HEK293 (cell line): ENCODE data around the gene POM121L2.

ENCODE experiments used
- CTCF ChIA-PET: fragments of 350-600 bp; formaldehyde crosslinking; extraction: SDS; loops from one replicate; lab custom pipeline; 2021; ENCODE audit warnings: antibody characterized with exemption; lab: Yijun Ruan, JAX
- POLR2A ChIA-PET: fragments of 300-600 bp; formaldehyde crosslinking; extraction: SDS; loops from one replicate; lab custom pipeline; 2020; ENCODE audit warnings: antibody characterized with exemption, inconsistent platforms; lab: Yijun Ruan, JAX
- H3K27ac ChIP-seq: fragments of 200-500 bp; sonication (Bioruptor generic); 2 replicates; pipeline ENCODE4 v1.5.1; 2014; ENCODE audit warnings: low read depth, low read length, control low read depth, inconsistent platforms; ENCODE audit errors: extremely low read depth
- H3K36me3 ChIP-seq, 2 experiments: fragments of 200-500 bp in 1 of 2; sonication (Bioruptor generic) in 1 of 2; 1 replicate in 1 of 2; 2 replicates in 1 of 2; pipeline ENCODE4 v1.5.1; 2014 to 2017; ENCODE audit warnings: inconsistent platforms in 2 of 2, low read length in 2 of 2; ENCODE audit not compliant: control insufficient read depth in 2 of 2, insufficient read depth in 1 of 2
- H3K4me1 ChIP-seq: fragments of 200-500 bp; sonication (Bioruptor generic); 2 replicates; pipeline ENCODE4 v1.5.1; 2014; ENCODE audit warnings: mild to moderate bottlenecking, low read length, inconsistent platforms; ENCODE audit not compliant: control insufficient read depth, insufficient read depth
- H3K4me3 ChIP-seq: 2 replicates; pipeline ENCODE4 v1.5.1; 2011; ENCODE audit warnings: low read depth, mild to moderate bottlenecking, control low read depth, low read length, moderate library complexity
- H3K9me3 ChIP-seq: fragments of 200-500 bp; sonication (Bioruptor generic); 2 replicates; pipeline ENCODE4 v1.5.1; 2014; ENCODE audit warnings: low read depth, low read length, inconsistent platforms; ENCODE audit not compliant: control insufficient read depth, insufficient read depth
- HOXD13 ChIP-seq: sonication (generic); formaldehyde crosslinking; IDR thresholded peaks from 2 replicates; pipeline ENCODE4 v1.8.0; 2022; ENCODE audit warnings: missing genetic modification reagents, borderline replicate concordance
- IKZF3 ChIP-seq: fragments of 450-650 bp; IDR thresholded peaks from 2 replicates; pipeline ENCODE4 v1.5.0; 2018; ENCODE audit warnings: missing biosample characterization, mild to moderate bottlenecking, missing genetic modification characterization, moderate library complexity
- PATZ1 ChIP-seq: fragments of 450-650 bp; formaldehyde crosslinking; IDR thresholded peaks from 2 replicates; pipeline ENCODE4 v1.5.1; 2016; ENCODE audit warnings: missing biosample characterization, missing genetic modification characterization
- PRDM4 ChIP-seq: fragments of 450-650 bp; formaldehyde crosslinking; IDR thresholded peaks from 2 replicates; pipeline ENCODE4 v1.5.1; 2017; ENCODE audit warnings: missing biosample characterization, missing genetic modification characterization
- RBAK ChIP-seq: fragments of 450-650 bp; formaldehyde crosslinking; IDR thresholded peaks from 2 replicates; pipeline ENCODE4 v1.5.1; 2016; ENCODE audit warnings: missing biosample characterization, missing genetic modification characterization
- ZBTB1 ChIP-seq: fragments of 450-650 bp; formaldehyde crosslinking; IDR thresholded peaks from 2 replicates; pipeline ENCODE4 v1.5.1; 2016; ENCODE audit warnings: missing biosample characterization, missing genetic modification characterization
- ZBTB10 ChIP-seq: fragments of 450-650 bp; formaldehyde crosslinking; IDR thresholded peaks from 2 replicates; pipeline ENCODE4 v1.5.1; 2016; ENCODE audit warnings: missing biosample characterization, missing genetic modification characterization
- ZBTB17 ChIP-seq: fragments of 450-650 bp; formaldehyde crosslinking; IDR thresholded peaks from 2 replicates; pipeline ENCODE4 v1.5.1; 2016; ENCODE audit warnings: missing biosample characterization, missing genetic modification characterization
- ZBTB20 ChIP-seq: fragments of 450-650 bp; formaldehyde crosslinking; IDR thresholded peaks from 2 replicates; pipeline ENCODE4 v1.5.1; 2016; ENCODE audit warnings: missing biosample characterization, missing genetic modification characterization
- ZBTB48 ChIP-seq: fragments of 450-650 bp; formaldehyde crosslinking; IDR thresholded peaks from 2 replicates; pipeline ENCODE4 v1.5.1; 2016; ENCODE audit warnings: missing biosample characterization, missing genetic modification characterization
- ZBTB6 ChIP-seq: fragments of 450-650 bp; formaldehyde crosslinking; IDR thresholded peaks from 2 replicates; pipeline ENCODE4 v1.5.1; 2017; ENCODE audit warnings: missing biosample characterization, missing genetic modification characterization
- ZEB2 ChIP-seq: fragments of 450-650 bp; formaldehyde crosslinking; IDR thresholded peaks from 2 replicates; pipeline ENCODE4 v1.5.1; 2016; ENCODE audit warnings: missing biosample characterization, missing genetic modification characterization
- ZNF184 ChIP-seq: fragments of 450-650 bp; IDR thresholded peaks from 2 replicates; pipeline ENCODE4 v1.5.1; 2018; ENCODE audit warnings: missing biosample characterization, mild to moderate bottlenecking, missing genetic modification characterization
- ZNF398 ChIP-seq: fragments of 450-650 bp; formaldehyde crosslinking; IDR thresholded peaks from 2 replicates; pipeline ENCODE4 v1.5.1; 2017; ENCODE audit warnings: missing biosample characterization, missing genetic modification characterization
- ZNF544 ChIP-seq: fragments of 450-650 bp; formaldehyde crosslinking; IDR thresholded peaks from 2 replicates; pipeline ENCODE4 v1.5.0; 2017; ENCODE audit warnings: missing biosample characterization, missing genetic modification characterization
- ZNF580 ChIP-seq: fragments of 450-650 bp; formaldehyde crosslinking; IDR thresholded peaks from 2 replicates; pipeline ENCODE4 v1.5.1; 2016; ENCODE audit warnings: missing biosample characterization, missing genetic modification characterization
- ZNF610 ChIP-seq: fragments of 450-650 bp; formaldehyde crosslinking; IDR thresholded peaks from 2 replicates; pipeline ENCODE4 v1.5.1; 2016; ENCODE audit warnings: missing biosample characterization, missing genetic modification characterization, borderline replicate concordance
- ZNF692 ChIP-seq: fragments of 450-650 bp; formaldehyde crosslinking; IDR thresholded peaks from 2 replicates; pipeline ENCODE4 v1.5.1; 2016; ENCODE audit warnings: missing biosample characterization, missing genetic modification characterization
- ZNF701 ChIP-seq: fragments of 450-650 bp; formaldehyde crosslinking; IDR thresholded peaks from 2 replicates; pipeline ENCODE4 v1.5.1; 2016; ENCODE audit warnings: missing biosample characterization, missing genetic modification characterization
- ZNF777 ChIP-seq: fragments of 450-650 bp; formaldehyde crosslinking; IDR thresholded peaks from 2 replicates; pipeline ENCODE4 v1.5.1; 2017; ENCODE audit warnings: missing biosample characterization, missing genetic modification characterization, borderline replicate concordance
- ZSCAN30 ChIP-seq: fragments of 450-650 bp; IDR thresholded peaks from 2 replicates; pipeline ENCODE4 v1.5.1; 2018; ENCODE audit warnings: missing biosample characterization, mild to moderate bottlenecking, missing genetic modification characterization, moderate library complexity
- ZSCAN5A ChIP-seq: fragments of 450-650 bp; formaldehyde crosslinking; IDR thresholded peaks from 2 replicates; pipeline ENCODE4 v1.5.1; 2016; ENCODE audit warnings: missing biosample characterization, missing genetic modification characterization

Gene POM121L2

GRCh38 chr6:27280540-27281000 lies 31.5 kb downstream of the POM121L2 start (continued):
- TF ChIP-seq ZBTB10 (tag by site-specific recombination), result no peak
- no peak for TF ChIP-seq HOXD13
- no peak for TF ChIP-seq ZBTB1 (tag by site-specific recombination)
- no peak for TF ChIP-seq RBAK
- TF ChIP-seq ZEB2 (tag by site-specific recombination), result no peak
- TF ChIP-seq ZNF184, result no peak
- TF ChIP-seq ZNF580 (tag by site-specific recombination), result no peak
- TF ChIP-seq ZSCAN30 (tag by site-specific recombination), result no peak
- TF ChIP-seq ZBTB17 (tag by site-specific recombination), result peak; percentile 1; the same call in 1 of the 2 replicates
- no peak for TF ChIP-seq ZSCAN5A (tag by site-specific recombination)
- no peak for TF ChIP-seq ZNF610 (tag by site-specific recombination)
- no peak for TF ChIP-seq PRDM4 (tag by site-specific recombination)
- no peak for TF ChIP-seq ZBTB48 (tag by site-specific recombination)
- no peak for TF ChIP-seq ZNF398 (tag by site-specific recombination)
- no peak for TF ChIP-seq ZNF544 (tag by site-specific recombination)
- TF ChIP-seq ZNF701 (tag by site-specific recombination), result no peak
- peak; percentile 93 for TF ChIP-seq ZBTB20
- no peak; the same call in none of the 2 replicates for TF ChIP-seq IKZF3
- TF ChIP-seq, all 188 proteins: peak for 6

GRCh38 chr6:27280064-27280539 lies 32.0 kb downstream of the POM121L2 start:
- Histone ChIP-seq H3K9me3 (no peaks in the 10 kb centered on the region), H3K4me3 (peak overlapping the region; percentile 59), H3K27ac (peak overlapping the region; percentile 54), H3K36me3 (no peaks in the 10 kb centered on the region), H3K4me1 (no peaks in the 10 kb centered on the region)
- CTCF ChIA-PET, result interaction anchor here (0.8 kb wide), 1 partner anchor 16 kb away, joined by 3 read pairs; no protein-coding TSS in a partner anchor
- POLR2A ChIA-PET, result interaction anchor here (0.7 to 2.5 kb wide), 5 partner anchors 16 to 474 kb away, joined by 3 to 16 read pairs (median 10); a partner anchor contains a TSS
- TF ChIP-seq ZNF777, result no peak
- 0 out of 2 replicates have a peak, but pooled peaks have one; percentile 25 for TF ChIP-seq PATZ1 (tag by site-specific recombination)
- TF ChIP-seq ZBTB6 (tag by site-specific recombination), result no peak; the same call in 1 of the 2 replicates
- TF ChIP-seq ZEB2 (tag by site-specific recombination), result peak; percentile 68
- peak; percentile 22; the same call in 1 of the 2 replicates for TF ChIP-seq ZNF692 (tag by site-specific recombination)
